HepG2 (cell line): Measurements from ENCODE around the gene TOR2A.

Experiments used
- GABPA ChIP-seq, 2 experiments: IDR thresholded peaks; 2 replicates each; pipeline ENCODE4 v1.6.1; 2011 to 2016; ENCODE audit warnings: low read depth in 2 of 2, low read length in 1 of 2, missing biosample characterization in 1 of 2, missing genetic modification characterization in 1 of 2
- HDAC6 ChIP-seq: fragments of 200-600 bp; sonication (generic); IDR thresholded peaks from 2 replicates; pipeline ENCODE4 v1.7.0; 2017; ENCODE audit warnings: mild to moderate bottlenecking, antibody characterized with exemption, low read length, low read depth
- IRF2 ChIP-seq: IDR thresholded peaks from 2 replicates; pipeline ENCODE4 v1.6.1; 2018; ENCODE audit warnings: missing genetic modification reagents, missing compliant biosample characterization
- JUND ChIP-seq: sonication (generic); formaldehyde crosslinking; IDR thresholded peaks from 2 replicates; pipeline ENCODE4 v1.8.0; 2022; ENCODE audit warnings: mild to moderate bottlenecking, missing genetic modification reagents
- KDM1A ChIP-seq: IDR thresholded peaks from 2 replicates; pipeline ENCODE4 v1.6.1; 2016; ENCODE audit warnings: missing compliant biosample characterization
- POLR2AphosphoS5 ChIP-seq: IDR thresholded peaks from 2 replicates; pipeline ENCODE4 v1.6.1; 2012; ENCODE audit warnings: low read depth, low read length
- SMC3 ChIP-seq: IDR thresholded peaks from 2 replicates; pipeline ENCODE4 v1.6.1; 2011; ENCODE audit warnings: low read length, improper control_type of control experiment
- SP1 ChIP-seq, 2 experiments: fragments of 450-650 bp in 1 of 2; sonication (generic) in 1 of 2; formaldehyde crosslinking in 1 of 2; IDR thresholded peaks; 2 replicates each; pipeline versions ENCODE4 v1.4.0 to v1.6.1; 2016 to 2020; ENCODE audit warnings: missing genetic modification reagents in 1 of 2
- TAF1 ChIP-seq: sonication (generic); formaldehyde crosslinking; IDR thresholded peaks from 2 replicates; pipeline ENCODE4 v1.4.0; 2020; ENCODE audit warnings: missing genetic modification reagents
- YY1 ChIP-seq: IDR thresholded peaks from 2 replicates; pipeline ENCODE4 v1.6.1; 2011; ENCODE audit warnings: low read length, low read depth, moderate library complexity, mild to moderate bottlenecking; ENCODE audit not compliant: insufficient read depth, insufficient replicate concordance
- ZNF264 ChIP-seq: sonication (generic); formaldehyde crosslinking; IDR thresholded peaks from 2 replicates; pipeline ENCODE4 v1.4.0; 2020; ENCODE audit warnings: missing genetic modification reagents
- TF ChIP-seq, protein P1 (sequence below): sonication (generic); formaldehyde crosslinking; IDR thresholded peaks from 2 replicates; pipeline ENCODE4 v1.5.0; 2020; ENCODE audit warnings: mild to moderate bottlenecking, missing genetic modification reagents, moderate library complexity
- TF ChIP-seq, protein P2 (sequence below), 2 experiments: sonication (generic) in 1 of 2; formaldehyde crosslinking in 1 of 2; IDR thresholded peaks; 2 replicates each; pipeline versions ENCODE4 v1.5.1 to v1.6.1; 2011 to 2020; ENCODE audit warnings: borderline replicate concordance in 1 of 2, low read depth in 1 of 2, low read length in 1 of 2, mild to moderate bottlenecking in 1 of 2, missing genetic modification reagents in 1 of 2, moderate library complexity in 1 of 2
- TF ChIP-seq, protein P3 (sequence below): IDR thresholded peaks from 2 replicates; pipeline ENCODE4 v1.6.1; 2018; ENCODE audit warnings: missing genetic modification reagents

DNA sequence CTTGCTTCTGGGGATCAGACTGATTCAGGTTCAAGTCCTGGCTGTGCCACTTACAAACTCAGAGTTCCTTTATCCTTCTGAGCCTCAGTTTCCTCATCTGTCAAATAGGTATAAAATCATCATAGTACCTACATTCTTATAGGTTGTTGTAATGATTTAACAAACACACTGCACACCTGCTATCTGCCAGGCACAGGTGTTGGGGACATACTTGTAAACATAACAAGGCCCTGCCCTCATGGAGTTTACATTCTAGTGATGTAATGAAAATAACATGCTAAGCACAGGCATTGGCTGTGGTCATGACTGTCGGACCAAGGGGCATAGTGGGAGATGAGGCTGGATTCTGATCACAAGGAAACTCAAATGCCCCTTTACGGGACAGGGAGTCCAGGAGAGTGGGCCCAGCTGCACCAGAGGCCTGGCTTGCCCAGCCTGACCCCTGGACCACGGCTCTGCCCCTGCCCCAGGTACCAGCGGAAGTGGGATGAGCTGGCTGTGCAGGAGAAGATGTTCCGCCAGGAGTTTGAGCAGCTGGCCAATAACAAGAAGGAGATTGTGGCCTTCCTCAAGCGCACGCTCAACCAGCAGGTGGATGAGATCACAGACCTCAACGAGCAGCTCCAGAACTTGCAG is 26.0 kb downstream of the TOR2A start:
- TF ChIP-seq, protein P1, sequence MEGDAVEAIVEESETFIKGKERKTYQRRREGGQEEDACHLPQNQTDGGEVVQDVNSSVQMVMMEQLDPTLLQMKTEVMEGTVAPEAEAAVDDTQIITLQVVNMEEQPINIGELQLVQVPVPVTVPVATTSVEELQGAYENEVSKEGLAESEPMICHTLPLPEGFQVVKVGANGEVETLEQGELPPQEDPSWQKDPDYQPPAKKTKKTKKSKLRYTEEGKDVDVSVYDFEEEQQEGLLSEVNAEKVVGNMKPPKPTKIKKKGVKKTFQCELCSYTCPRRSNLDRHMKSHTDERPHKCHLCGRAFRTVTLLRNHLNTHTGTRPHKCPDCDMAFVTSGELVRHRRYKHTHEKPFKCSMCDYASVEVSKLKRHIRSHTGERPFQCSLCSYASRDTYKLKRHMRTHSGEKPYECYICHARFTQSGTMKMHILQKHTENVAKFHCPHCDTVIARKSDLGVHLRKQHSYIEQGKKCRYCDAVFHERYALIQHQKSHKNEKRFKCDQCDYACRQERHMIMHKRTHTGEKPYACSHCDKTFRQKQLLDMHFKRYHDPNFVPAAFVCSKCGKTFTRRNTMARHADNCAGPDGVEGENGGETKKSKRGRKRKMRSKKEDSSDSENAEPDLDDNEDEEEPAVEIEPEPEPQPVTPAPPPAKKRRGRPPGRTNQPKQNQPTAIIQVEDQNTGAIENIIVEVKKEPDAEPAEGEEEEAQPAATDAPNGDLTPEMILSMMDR (CRISPR knock-in tag) = no peak
- TF ChIP-seq KDM1A (no peak), POLR2AphosphoS5 (no peak), YY1 (no peak), SP1 (IDR thresholded peaks at IDR 0.05) (no peak), SP1 (CRISPR knock-in tag; IDR thresholded peaks at IDR 0.05) (no peak), ZNF264 (CRISPR knock-in tag) (no peak), JUND (CRISPR knock-in tag) (no peak), TAF1 (CRISPR knock-in tag) (no peak), SMC3 (no peak), GABPA (IDR thresholded peaks at IDR 0.05; ENCODE audit: low read depth, low read length) (no peak), GABPA (CRISPR knock-in tag; IDR thresholded peaks at IDR 0.05; ENCODE audit: low read depth) (no peak), IRF2 (CRISPR knock-in tag) (no peak), HDAC6 (no peak)
- TF ChIP-seq, protein P2, sequence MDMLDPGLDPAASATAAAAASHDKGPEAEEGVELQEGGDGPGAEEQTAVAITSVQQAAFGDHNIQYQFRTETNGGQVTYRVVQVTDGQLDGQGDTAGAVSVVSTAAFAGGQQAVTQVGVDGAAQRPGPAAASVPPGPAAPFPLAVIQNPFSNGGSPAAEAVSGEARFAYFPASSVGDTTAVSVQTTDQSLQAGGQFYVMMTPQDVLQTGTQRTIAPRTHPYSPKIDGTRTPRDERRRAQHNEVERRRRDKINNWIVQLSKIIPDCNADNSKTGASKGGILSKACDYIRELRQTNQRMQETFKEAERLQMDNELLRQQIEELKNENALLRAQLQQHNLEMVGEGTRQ (IDR thresholded peaks at IDR 0.05; ENCODE audit: low read depth, low read length) = no peak
- TF ChIP-seq, protein P2 (CRISPR knock-in tag; IDR thresholded peaks at IDR 0.05; ENCODE audit: borderline replicate concordance) = no peak
- TF ChIP-seq, protein P3, sequence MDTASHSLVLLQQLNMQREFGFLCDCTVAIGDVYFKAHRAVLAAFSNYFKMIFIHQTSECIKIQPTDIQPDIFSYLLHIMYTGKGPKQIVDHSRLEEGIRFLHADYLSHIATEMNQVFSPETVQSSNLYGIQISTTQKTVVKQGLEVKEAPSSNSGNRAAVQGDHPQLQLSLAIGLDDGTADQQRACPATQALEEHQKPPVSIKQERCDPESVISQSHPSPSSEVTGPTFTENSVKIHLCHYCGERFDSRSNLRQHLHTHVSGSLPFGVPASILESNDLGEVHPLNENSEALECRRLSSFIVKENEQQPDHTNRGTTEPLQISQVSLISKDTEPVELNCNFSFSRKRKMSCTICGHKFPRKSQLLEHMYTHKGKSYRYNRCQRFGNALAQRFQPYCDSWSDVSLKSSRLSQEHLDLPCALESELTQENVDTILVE (CRISPR knock-in tag) = no peak
